CD14-positive monocyte (primary cell): ENCODE data around the gene MED31. TPM values are rescaled to one million over a fixed set of nuclear protein-coding genes. Genes with fewer than 3 reads are reported as not detected.

Experiments used
- DNase-seq, 3 donors: peaks; one replicate each; pipeline ENCODE4 v3.0.0-alpha.2; 2011 to 2022
- H2AFZ ChIP-seq: 2 replicates; pipeline ENCODE4 v1.6.0; 2012; ENCODE audit warnings: mild to moderate bottlenecking, low read depth, low read length, inconsistent platforms; ENCODE audit not compliant: insufficient read depth, poor library complexity, severe bottlenecking
- H3K27ac ChIP-seq, 2 donors: 1 replicate in 1 of 2; 2 replicates in 1 of 2; pipeline ENCODE4 v1.5.1; 2012 to 2013; ENCODE audit warnings: low read length in 2 of 2, control low read depth in 1 of 2, inconsistent platforms in 1 of 2, low read depth in 1 of 2, mild to moderate bottlenecking in 1 of 2
- H3K27me3 ChIP-seq, 2 donors: one replicate each; pipeline versions ENCODE4 v1.6.0 to v1.6.1; 2011 to 2013; ENCODE audit warnings: low read length in 2 of 2; ENCODE audit not compliant: control insufficient read depth in 2 of 2, insufficient read depth in 2 of 2
- H3K36me3 ChIP-seq, 2 donors: replicated peaks in 1 of 2; 1 replicate in 1 of 2; 2 replicates in 1 of 2; pipeline versions ENCODE4 v1.5.1 to v1.6.1; 2012 to 2013; ENCODE audit warnings: low read length in 2 of 2, control low read depth in 1 of 2, inconsistent platforms in 1 of 2, mild to moderate bottlenecking in 1 of 2; ENCODE audit not compliant: insufficient read depth in 2 of 2, control insufficient read depth in 1 of 2
- H3K4me1 ChIP-seq, 2 donors: 1 replicate in 1 of 2; 2 replicates in 1 of 2; pipeline versions ENCODE4 v1.5.1 to v1.6.1; 2012 to 2013; ENCODE audit warnings: low read length in 2 of 2, control low read depth in 1 of 2, inconsistent platforms in 1 of 2, mild to moderate bottlenecking in 1 of 2, moderate library complexity in 1 of 2; ENCODE audit not compliant: insufficient read depth in 2 of 2, control insufficient read depth in 1 of 2
- H3K4me2 ChIP-seq: replicated peaks from 2 replicates; pipeline ENCODE3; 2012; ENCODE audit warnings: low read length, moderate library complexity, mild to moderate bottlenecking; ENCODE audit not compliant: poor library complexity, severe bottlenecking; ENCODE audit errors: extremely low read depth
- H3K4me3 ChIP-seq, 3 experiments: fragments of 200-600 bp in 1 of 3; sonication (generic) in 1 of 3; replicated peaks in 1 of 3; 1 replicate in 2 of 3; 2 replicates in 1 of 3; pipeline ENCODE4 v1.5.1; 2011 to 2013; ENCODE audit warnings: low read length in 3 of 3, mild to moderate bottlenecking in 3 of 3, control low read depth in 2 of 3, low read depth in 2 of 3, inconsistent platforms in 1 of 3, moderate library complexity in 1 of 3
- H3K79me2 ChIP-seq: 2 replicates; pipeline ENCODE4 v1.6.0; 2012; ENCODE audit warnings: mild to moderate bottlenecking, control low read depth, inconsistent platforms, low read length, moderate library complexity; ENCODE audit not compliant: insufficient read depth
- H3K9ac ChIP-seq: 2 replicates; pipeline ENCODE4 v1.6.0; 2017; ENCODE audit warnings: low read length, mild to moderate bottlenecking; ENCODE audit not compliant: insufficient read depth, poor library complexity, severe bottlenecking
- H3K9me3 ChIP-seq, 2 donors: replicated peaks in 1 of 2; 1 replicate in 1 of 2; 2 replicates in 1 of 2; pipeline versions ENCODE4 v1.5.1 to v1.6.1; 2012 to 2013; ENCODE audit warnings: low read length in 2 of 2, control low read depth in 1 of 2; ENCODE audit not compliant: control insufficient read depth in 1 of 2, insufficient read depth in 1 of 2
- H4K20me1 ChIP-seq: 2 replicates; pipeline ENCODE4 v1.6.0; 2012; ENCODE audit warnings: mild to moderate bottlenecking, low read length, control low read depth, moderate library complexity; ENCODE audit not compliant: insufficient read depth
- H3K27ac Mint-ChIP-seq, 7 donors: one replicate each; pipeline ENCODE4 v1.8.0; 2020; ENCODE audit warnings: mild to moderate bottlenecking in 7 of 7, mixed read lengths in 7 of 7, moderate library complexity in 6 of 7, inconsistent platforms in 2 of 7
- H3K27me3 Mint-ChIP-seq, 3 donors: one replicate each; pipeline ENCODE4 v1.8.0; 2021 to 2022; ENCODE audit warnings: low read depth in 3 of 3, mild to moderate bottlenecking in 3 of 3, mixed read lengths in 3 of 3, moderate library complexity in 3 of 3, inconsistent platforms in 1 of 3
- H3K36me3 Mint-ChIP-seq, 2 donors: one replicate each; pipeline ENCODE4 v1.8.0; 2020; ENCODE audit warnings: mixed read lengths in 2 of 2, inconsistent platforms in 1 of 2, mild to moderate bottlenecking in 1 of 2
- H3K4me1 Mint-ChIP-seq: one replicate; pipeline ENCODE4 v1.8.0; 2020; ENCODE audit warnings: mild to moderate bottlenecking, mixed read lengths
- H3K4me3 Mint-ChIP-seq, 2 donors: one replicate each; pipeline ENCODE4 v1.8.0; 2020; ENCODE audit warnings: mild to moderate bottlenecking in 2 of 2, mixed read lengths in 2 of 2, moderate library complexity in 1 of 2
- H3K9me3 Mint-ChIP-seq, 7 donors: one replicate each; pipeline ENCODE4 v1.8.0; 2020 to 2022; ENCODE audit warnings: mixed read lengths in 7 of 7, mild to moderate bottlenecking in 6 of 7, moderate library complexity in 6 of 7, inconsistent platforms in 2 of 7
- CTCF ChIP-seq: fragments of 200-600 bp; IDR thresholded peaks from one replicate; pipeline ENCODE4 v1.8.0; 2022; ENCODE audit warnings: antibody characterized with exemption, mild to moderate bottlenecking
- WGBS: methylation state at CpG from one replicate; pipeline ENCODE4 v1.1.5; 2013; ENCODE audit warnings: missing lambda C conversion rate; ENCODE audit not compliant: insufficient coverage; 5-methylcytosine and 5-hydroxymethylcytosine counted together
- intact Hi-C, 2 donors: fragments of 100-400 bp; cut with micrococcal nuclease; formaldehyde crosslinking; loops; one replicate each; pipeline versions ENCODE4 v1.15.0 to v1.15.1; 2023
- polyA plus RNA-seq, 3 donors: library from polyadenylated mRNA; depleted of rRNA in 1 of 3; unstranded in 2 of 3; stranded (reverse) in 1 of 3; fragments of 300-500 nt in 2 of 3; fragments of >200 nt in 1 of 3; fragmentation: Illumina TruSeq in 2 of 3; gene quantifications; 1 replicate in 2 of 3; 2 replicates in 1 of 3; pipeline ENCODE4 v1.2.3, GENCODE V29; 2012 to 2021

MED31 gene
- polyA plus RNA-seq, 3 donors: 6.8 to 38.2 (median 33.6) TPM

- Histone ChIP-seq H3K9me3 (no peaks in the 10 kb centered on the region), H3K27me3 (peaks cover 7 to 32% of the 10 kb centered on the region in 2 donors), H2AFZ (no peak overlapping the region), H4K20me1 (no peaks in the 10 kb centered on the region), H3K9ac (no peak overlapping the region), H3K4me1 (no peaks in the 10 kb centered on the region), H3K27ac (no peak overlapping the region), H3K4me3 (no peak overlapping the region), H3K36me3 (no peaks in the 10 kb centered on the region), H3K4me2 (no peak overlapping the region), H3K79me2 (no peaks in the 10 kb centered on the region)
- intact Hi-C loops: no loop called here
- 72% methylated on average over 4 of the region's 4 CpGs for WGBS
- no peak for TF ChIP-seq CTCF
- Mint-ChIP-seq H3K27ac (no peak overlapping the region), H3K36me3 (no peaks in the 10 kb centered on the region), H3K9me3 (no peaks in the 10 kb centered on the region), H3K4me3 (peak overlapping the region in 1 of 2 donors; percentile 35), H3K4me1 (peaks cover 3% of the 10 kb centered on the region), H3K27me3 (peaks cover 49 to 71% (median 50%) of the 10 kb centered on the region in 3 donors)
- DNase-seq: no peak
Observed at GRCh38 chr17:6681176-6681575, 29.8 kb upstream of the MED31 start.

- no peaks in the 10 kb centered on the region for H3K9me3 Mint-ChIP-seq
- Histone ChIP-seq H3K9me3 (no peaks in the 10 kb centered on the region), H2AFZ (no peak overlapping the region), H3K27me3 (peaks cover 7 to 34% of the 10 kb centered on the region in 2 donors), H3K9ac (no peak overlapping the region), H3K27ac (no peak overlapping the region), H3K79me2 (no peaks in the 10 kb centered on the region), H3K36me3 (no peaks in the 10 kb centered on the region), H4K20me1 (no peaks in the 10 kb centered on the region), H3K4me2 (no peak overlapping the region), H3K4me1 (no peaks in the 10 kb centered on the region), H3K4me3 (no peak overlapping the region)
- 100% methylated on average over 1 of the region's 6 CpGs for WGBS
- H3K4me3 Mint-ChIP-seq: peak overlapping the region in 1 of 2 donors; percentile 33
- H3K27me3 Mint-ChIP-seq: peaks cover 45 to 70% (median 57%) of the 10 kb centered on the region in 3 donors
- no peaks in the 10 kb centered on the region for H3K36me3 Mint-ChIP-seq
- no peak for TF ChIP-seq CTCF
- intact Hi-C loops: no loop called here
- H3K4me1 Mint-ChIP-seq: peaks cover 3% of the 10 kb centered on the region
- no peak overlapping the region for H3K27ac Mint-ChIP-seq
- no peak for DNase-seq
Observed at GRCh38 chr17:6679241-6679640, 27.8 kb upstream of the MED31 start.
